Measurements from ENCODE around the gene G3BP1. TPM values are rescaled to one million over a fixed set of nuclear protein-coding genes. Genes with fewer than 3 reads are reported as not detected.
A peak's percentile ranks its signal among the peaks of the same experiment; 100 is the strongest.
"Not testable (repeated sequence)": the region's sequence is repeated elsewhere in the genome, so short reads cannot be mapped to it uniquely, and the experiment has no call there.

Gene G3BP1
- 100 to 1,000 TPM; 110 to 180 (median 114) TPM for total RNA-seq

GRCh38 chr5:151771259-151772028, at the start of gene G3BP1:
TSS of gene G3BP1 (plus strand) at chr5:151771954. CDS start at chr5:151786621, 14,667 bp downstream.
- ATAC-seq (ENCODE audit: low FRiP score): peak; percentile 95
- TF ChIP-seq, protein P1, sequence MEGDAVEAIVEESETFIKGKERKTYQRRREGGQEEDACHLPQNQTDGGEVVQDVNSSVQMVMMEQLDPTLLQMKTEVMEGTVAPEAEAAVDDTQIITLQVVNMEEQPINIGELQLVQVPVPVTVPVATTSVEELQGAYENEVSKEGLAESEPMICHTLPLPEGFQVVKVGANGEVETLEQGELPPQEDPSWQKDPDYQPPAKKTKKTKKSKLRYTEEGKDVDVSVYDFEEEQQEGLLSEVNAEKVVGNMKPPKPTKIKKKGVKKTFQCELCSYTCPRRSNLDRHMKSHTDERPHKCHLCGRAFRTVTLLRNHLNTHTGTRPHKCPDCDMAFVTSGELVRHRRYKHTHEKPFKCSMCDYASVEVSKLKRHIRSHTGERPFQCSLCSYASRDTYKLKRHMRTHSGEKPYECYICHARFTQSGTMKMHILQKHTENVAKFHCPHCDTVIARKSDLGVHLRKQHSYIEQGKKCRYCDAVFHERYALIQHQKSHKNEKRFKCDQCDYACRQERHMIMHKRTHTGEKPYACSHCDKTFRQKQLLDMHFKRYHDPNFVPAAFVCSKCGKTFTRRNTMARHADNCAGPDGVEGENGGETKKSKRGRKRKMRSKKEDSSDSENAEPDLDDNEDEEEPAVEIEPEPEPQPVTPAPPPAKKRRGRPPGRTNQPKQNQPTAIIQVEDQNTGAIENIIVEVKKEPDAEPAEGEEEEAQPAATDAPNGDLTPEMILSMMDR (IDR thresholded peaks at IDR 0.05): peak in 1 of 3 donors; percentile 6
- DNase-seq (ENCODE audit: low spot score): peak; percentile 98

GRCh38 chr5:151722546-151722945, 49.2 kb upstream of the G3BP1 start:
- no peak for DNase-seq (ENCODE audit: low spot score)
- TF ChIP-seq, protein P1 (IDR thresholded peaks at IDR 0.05): no peak
- ATAC-seq (ENCODE audit: low FRiP score): no peak

- ATAC-seq (ENCODE audit: low FRiP score): no peak
- DNase-seq (ENCODE audit: low spot score): no peak
- TF ChIP-seq, protein P1 (IDR thresholded peaks at IDR 0.05): no peak
Measured at GRCh38 chr5:151724360-151724759, 47.4 kb upstream of the G3BP1 start.

DNA sequence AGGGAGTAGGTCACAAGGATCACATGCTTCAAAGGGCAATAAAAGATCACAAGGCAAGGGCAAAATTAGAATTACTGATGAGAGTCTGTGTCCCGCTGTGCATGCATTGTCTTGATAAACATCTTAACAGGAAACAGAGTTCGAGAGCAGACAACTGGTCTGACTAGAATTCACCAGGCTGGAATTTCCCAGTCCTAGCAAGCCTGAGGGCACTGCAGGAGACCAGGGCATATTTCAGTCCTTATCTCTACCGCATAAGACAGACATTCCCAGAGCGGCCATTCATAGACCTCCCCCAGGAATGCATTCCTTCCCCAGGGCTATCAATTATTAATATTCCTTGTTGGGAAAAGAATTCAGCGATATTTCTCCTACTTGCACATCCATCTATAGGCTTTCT, 42.2 kb upstream of the G3BP1 start:
- ATAC-seq (ENCODE audit: low FRiP score); DNase-seq (ENCODE audit: low spot score): not testable (repeated sequence)

GRCh38 chr5:151730381-151730780, 41.4 kb upstream of the G3BP1 start:
- DNase-seq (ENCODE audit: low spot score) (no peak), ATAC-seq (ENCODE audit: low FRiP score) (no peak)
- TF ChIP-seq, protein P1 (IDR thresholded peaks at IDR 0.05): no peak

- TF ChIP-seq, protein P1 (IDR thresholded peaks at IDR 0.05): no peak
Measured at GRCh38 chr5:151733358-151734063, 38.2 kb upstream of the G3BP1 start.

DNA sequence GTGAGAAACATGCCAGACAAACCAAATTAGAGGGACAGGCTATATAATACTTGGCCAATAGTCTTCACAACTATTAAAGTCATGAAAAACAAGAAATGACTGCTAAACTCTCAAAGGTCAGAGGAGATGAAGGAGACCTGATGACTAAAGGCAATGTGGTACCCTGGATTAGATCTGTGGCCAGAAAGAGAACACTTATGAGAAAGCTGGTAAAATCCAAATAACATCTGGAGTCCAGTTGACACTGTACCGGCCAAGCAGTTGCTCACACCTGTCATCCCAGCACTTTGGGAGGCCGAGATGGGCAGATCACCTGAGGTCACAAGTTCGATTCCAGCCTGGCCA, 37.7 kb upstream of the G3BP1 start:
- ATAC-seq (ENCODE audit: low FRiP score): no peak
- no peak for DNase-seq (ENCODE audit: low spot score)
- TF ChIP-seq, protein P1 (IDR thresholded peaks at IDR 0.05): no peak

More at GRCh38 chr5:151733358-151734063, 38.2 kb upstream of the G3BP1 start:
- DNase-seq (ENCODE audit: low spot score) (no peak), ATAC-seq (ENCODE audit: low FRiP score) (no peak)
